Neural progenitor cell (in vitro differentiated cells): Measurements from ENCODE around the gene PPM1E. TPM values are rescaled to one million over a fixed set of nuclear protein-coding genes. Genes with fewer than 3 reads are reported as not detected.

Experiments used
- DNase-seq: peaks from one replicate; pipeline ENCODE4 v3.0.0-alpha.2; 2016; ENCODE audit warnings: low spot score
- H2AFZ ChIP-seq: fragments of 200-600 bp; sonication (generic); replicated peaks from 2 replicates; pipeline ENCODE4 v1.6.1; 2016; ENCODE audit warnings: antibody characterized with exemption
- H3F3A ChIP-seq: fragments of 200-600 bp; sonication (generic); 2 replicates; pipeline ENCODE4 v1.6.1; 2016; ENCODE audit warnings: antibody characterized with exemption, low read depth
- H3K27ac ChIP-seq: fragments of 200-600 bp; sonication (generic); 2 replicates; pipeline ENCODE4 v1.5.1; 2016; ENCODE audit warnings: mild to moderate bottlenecking
- H3K27me3 ChIP-seq: fragments of 200-600 bp; sonication (generic); 2 replicates; pipeline ENCODE4 v1.6.1; 2016; ENCODE audit warnings: mild to moderate bottlenecking, moderate library complexity
- H3K36me3 ChIP-seq: fragments of 200-600 bp; sonication (generic); 2 replicates; pipeline ENCODE4 v1.5.1; 2016
- H3K4me1 ChIP-seq: fragments of 200-600 bp; sonication (generic); 2 replicates; pipeline ENCODE4 v1.6.1; 2016; ENCODE audit warnings: mixed run types
- H3K4me2 ChIP-seq: fragments of 200-600 bp; sonication (generic); 2 replicates; pipeline ENCODE4 v1.6.1; 2016
- H3K4me3 ChIP-seq: fragments of 200-600 bp; sonication (generic); 2 replicates; pipeline ENCODE4 v1.5.1; 2016
- H3K79me2 ChIP-seq: fragments of 200-600 bp; sonication (generic); 2 replicates; pipeline ENCODE4 v1.6.1; 2016; ENCODE audit warnings: low read depth
- H3K9ac ChIP-seq: fragments of 200-600 bp; sonication (generic); 2 replicates; pipeline ENCODE4 v1.6.1; 2016
- H3K9me3 ChIP-seq: fragments of 200-600 bp; sonication (generic); 2 replicates; pipeline ENCODE4 v1.5.1; 2016; ENCODE audit warnings: low read depth
- H4K20me1 ChIP-seq: fragments of 200-600 bp; sonication (generic); 2 replicates; pipeline ENCODE4 v1.6.1; 2016; ENCODE audit warnings: low read depth
- H3K27ac Mint-ChIP-seq: 3 replicates; pipeline ENCODE4 v1.8.0; 2021; ENCODE audit warnings: mixed read lengths
- H3K27me3 Mint-ChIP-seq: 2 replicates; pipeline ENCODE4 v1.8.0; 2022; ENCODE audit warnings: low read depth, mild to moderate bottlenecking, inconsistent platforms, moderate library complexity, mixed read lengths; ENCODE audit not compliant: insufficient read depth
- H3K36me3 Mint-ChIP-seq: 3 replicates; pipeline ENCODE4 v1.8.0; 2021; ENCODE audit warnings: mixed read lengths
- H3K4me1 Mint-ChIP-seq: 3 replicates; pipeline ENCODE4 v1.8.0; 2021; ENCODE audit warnings: mixed read lengths
- H3K4me3 Mint-ChIP-seq: 3 replicates; pipeline ENCODE4 v1.8.0; 2021; ENCODE audit warnings: mild to moderate bottlenecking, moderate library complexity, mixed read lengths
- H3K9me3 Mint-ChIP-seq: 3 replicates; pipeline ENCODE4 v1.8.0; 2020; ENCODE audit warnings: mixed read lengths
- CTCF ChIP-seq: fragments of 200-600 bp; sonication (generic); IDR thresholded peaks from 2 replicates; pipeline ENCODE4 v1.5.1; 2017; ENCODE audit warnings: antibody characterized with exemption, mild to moderate bottlenecking
- EZH2 ChIP-seq: fragments of 200-600 bp; sonication (generic); IDR thresholded peaks from 2 replicates; pipeline ENCODE4 v1.6.1; 2017; ENCODE audit warnings: antibody characterized with exemption, mild to moderate bottlenecking, moderate library complexity
- EZH2phosphoT487 ChIP-seq: fragments of 200-600 bp; sonication (generic); IDR thresholded peaks from 2 replicates; pipeline ENCODE4 v1.6.1; 2017; ENCODE audit warnings: antibody characterized with exemption
- total RNA-seq: library from RNA; depleted of rRNA; stranded (reverse); fragments of >200 nt; gene quantifications from 2 replicates; pipeline ENCODE4 v1.2.3, GENCODE V29; 2015; ENCODE audit warnings: low replicate concordance

The PPM1E gene
- total RNA-seq, 1 donor from 2014 or later = 18.8 TPM

DNA sequence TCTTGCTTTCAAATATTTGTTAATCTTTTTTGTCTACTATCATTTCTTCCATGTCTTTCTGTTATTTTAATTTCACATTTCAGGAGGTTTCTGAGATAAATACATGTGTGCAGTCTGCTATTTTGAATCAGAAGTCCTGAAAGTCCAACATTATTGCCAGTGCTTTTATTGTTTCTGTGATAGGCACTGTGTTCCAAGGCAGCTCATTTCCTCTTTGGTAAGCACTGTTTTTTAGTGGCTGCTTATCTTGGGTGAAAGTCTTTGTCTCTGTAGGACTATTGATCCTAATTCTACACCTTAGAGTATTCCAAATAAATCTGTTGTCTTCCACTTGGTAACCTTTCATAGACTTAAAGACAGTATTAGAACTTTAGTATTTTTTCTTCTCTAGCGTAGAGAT, 76.1 kb downstream of the PPM1E start:
- no peaks in the 10 kb centered on the region for H3K4me1 Mint-ChIP-seq
- no peak overlapping the region for H3K27ac Mint-ChIP-seq
- Histone ChIP-seq H3K4me1 (no peaks in the 10 kb centered on the region), H3K36me3 (no peaks in the 10 kb centered on the region), H3K27me3 (no peaks in the 10 kb centered on the region), H3K27ac (no peak overlapping the region), H3K4me2 (no peak overlapping the region), H2AFZ (no peak overlapping the region), H3K79me2 (peaks cover 4% of the 10 kb centered on the region), H4K20me1 (no peaks in the 10 kb centered on the region), H3F3A (no peaks in the 10 kb centered on the region), H3K9me3 (no peaks in the 10 kb centered on the region), H3K4me3 (no peak overlapping the region), H3K9ac (no peak overlapping the region)
- H3K4me3 Mint-ChIP-seq = no peak overlapping the region
- H3K27me3 Mint-ChIP-seq = peaks cover 4% of the 10 kb centered on the region
- peaks cover 20% of the 10 kb centered on the region for H3K36me3 Mint-ChIP-seq
- H3K9me3 Mint-ChIP-seq = peaks cover 22% of the 10 kb centered on the region
- TF ChIP-seq EZH2 (no peak), CTCF (no peak), EZH2phosphoT487 (no peak)
- DNase-seq = no peak

- Mint-ChIP-seq H3K4me1 (no peaks in the 10 kb centered on the region), H3K27me3 (peaks cover 4% of the 10 kb centered on the region), H3K4me3 (no peak overlapping the region), H3K27ac (no peak overlapping the region), H3K36me3 (peaks cover 20% of the 10 kb centered on the region), H3K9me3 (peaks cover 22% of the 10 kb centered on the region)
- TF ChIP-seq CTCF (no peak), EZH2 (no peak), EZH2phosphoT487 (no peak)
- H3K4me2 ChIP-seq = no peak overlapping the region
- H3F3A ChIP-seq = no peaks in the 10 kb centered on the region
- no peak overlapping the region for H2AFZ ChIP-seq
- H3K4me1 ChIP-seq = no peaks in the 10 kb centered on the region
- H3K27ac ChIP-seq = no peak overlapping the region
- H3K9ac ChIP-seq = no peak overlapping the region
- H3K36me3 ChIP-seq = no peaks in the 10 kb centered on the region
- no peaks in the 10 kb centered on the region for H3K27me3 ChIP-seq
- H3K9me3 ChIP-seq = no peaks in the 10 kb centered on the region
- no peak for DNase-seq
- H4K20me1 ChIP-seq = no peaks in the 10 kb centered on the region
- H3K4me3 ChIP-seq = no peak overlapping the region
- H3K79me2 ChIP-seq = peaks cover 4% of the 10 kb centered on the region
Measured at GRCh38 chr17:58832514-58832913, 76.9 kb downstream of the PPM1E start.

GRCh38 chr17:58837699-58838098, 82.0 kb downstream of the PPM1E start:
- Mint-ChIP-seq H3K27me3 (peaks cover 4% of the 10 kb centered on the region), H3K4me3 (no peak overlapping the region), H3K27ac (no peak overlapping the region), H3K4me1 (no peaks in the 10 kb centered on the region), H3K36me3 (peaks cover 7% of the 10 kb centered on the region), H3K9me3 (peaks cover 7% of the 10 kb centered on the region)
- no peak overlapping the region for H3K9ac ChIP-seq
- H3K9me3 ChIP-seq = no peaks in the 10 kb centered on the region
- H3K4me2 ChIP-seq = no peak overlapping the region
- H4K20me1 ChIP-seq = no peaks in the 10 kb centered on the region
- no peaks in the 10 kb centered on the region for H3K4me1 ChIP-seq
- DNase-seq = no peak
- no peak for TF ChIP-seq CTCF
- TF ChIP-seq EZH2 = no peak
- TF ChIP-seq EZH2phosphoT487 = no peak
- H3F3A ChIP-seq = no peaks in the 10 kb centered on the region
- H3K36me3 ChIP-seq = no peaks in the 10 kb centered on the region
- no peak overlapping the region for H3K27ac ChIP-seq
- H2AFZ ChIP-seq = no peak overlapping the region
- H3K27me3 ChIP-seq = no peaks in the 10 kb centered on the region
- H3K4me3 ChIP-seq = no peak overlapping the region
- peaks cover 4% of the 10 kb centered on the region for H3K79me2 ChIP-seq
